ENCODE measurements around the gene TUBA4A. TPM values are rescaled to one million over a fixed set of nuclear protein-coding genes. Genes with fewer than 3 reads are reported as not detected.
A peak's percentile ranks its signal among the peaks of the same experiment; 100 is the strongest.

Gene TUBA4A
- total and polyA plus RNA-seq, 2 donors = 4.8 to 41.9 TPM

DNA sequence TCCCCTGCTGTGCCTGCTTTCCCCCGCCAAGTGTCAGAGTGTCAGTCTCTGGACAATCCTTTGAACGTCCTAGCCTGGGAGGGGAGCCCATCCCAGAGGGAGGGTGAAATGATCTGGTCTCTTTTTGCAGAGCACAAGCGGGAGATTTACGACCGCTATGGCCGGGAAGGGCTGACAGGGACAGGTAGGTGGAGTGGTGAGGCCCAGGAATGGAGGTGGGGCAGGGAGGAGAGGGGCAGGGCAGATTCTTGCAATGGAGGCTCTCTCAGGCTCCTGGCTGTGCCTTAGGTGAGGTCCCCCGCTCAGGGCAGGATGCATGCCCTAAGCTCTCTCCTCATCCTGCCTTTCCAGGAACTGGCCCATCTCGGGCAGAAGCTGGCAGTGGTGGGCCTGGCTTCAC is 27.9 kb upstream of the TUBA4A start:
- DNase-seq (ENCODE audit: extremely low spot score) = no peak
- no peak overlapping the region for H3K4me3 ChIP-seq (ENCODE audit: low read depth, low read length)
- no peaks in the 10 kb centered on the region for H3K4me1 ChIP-seq (ENCODE audit: insufficient read depth)
- WGBS = 74% methylated on average over 8 of the region's 8 CpGs
- peaks cover 4% of the 10 kb centered on the region for H3K36me3 ChIP-seq (ENCODE audit: insufficient read depth)
- H3K27ac ChIP-seq (ENCODE audit: low read depth) = no peak overlapping the region

- H3K27ac ChIP-seq (ENCODE audit: low read depth) = no peak overlapping the region
- no peaks in the 10 kb centered on the region for H3K4me1 ChIP-seq (ENCODE audit: insufficient read depth)
- no peak overlapping the region for H3K4me3 ChIP-seq (ENCODE audit: low read depth, low read length)
- H3K36me3 ChIP-seq (ENCODE audit: insufficient read depth) = peaks cover 4% of the 10 kb centered on the region
- DNase-seq (ENCODE audit: extremely low spot score) = no peak
- 93% methylated on average over 4 of the region's 4 CpGs for WGBS
Observed at GRCh38 chr2:219280651-219281050, 26.9 kb upstream of the TUBA4A start.

- WGBS = 44% methylated on average over 12 of the region's 12 CpGs
- Histone ChIP-seq H3K4me3 (ENCODE audit: low read depth, low read length) (peak overlapping the region; percentile 58), H3K27ac (ENCODE audit: low read depth) (peak overlapping the region; percentile 88), H3K4me1 (ENCODE audit: insufficient read depth) (no peaks in the 10 kb centered on the region), H3K36me3 (ENCODE audit: insufficient read depth) (peaks cover 4% of the 10 kb centered on the region)
- DNase-seq (ENCODE audit: extremely low spot score) = no peak
Observed at GRCh38 chr2:219279916-219280516, 26.3 kb upstream of the TUBA4A start.

GRCh38 chr2:219279151-219279915 is 25.6 kb upstream of the TUBA4A start, which contains the start of gene DNAJB2:
Gene DNAJB2 (plus strand): TSS chr2:219279366. CDS start chr2:219279834, 468 bp downstream.
- H3K4me3 ChIP-seq (ENCODE audit: low read depth, low read length) = peak within 1 kb of the TSS; percentile 58
- H3K4me1 ChIP-seq (ENCODE audit: insufficient read depth) = no peaks in the 10 kb centered on the region
- peak; percentile 94 for DNase-seq (ENCODE audit: extremely low spot score)
- H3K27ac ChIP-seq (ENCODE audit: low read depth) = peak within 1 kb of the TSS; percentile 88
- peaks cover 4% of the 10 kb centered on the region for H3K36me3 ChIP-seq (ENCODE audit: insufficient read depth)
- WGBS = under 1% methylated on average over 65 of the region's 65 CpGs

- Histone ChIP-seq H3K36me3 (ENCODE audit: insufficient read depth) (peaks cover 4% of the 10 kb centered on the region), H3K27ac (ENCODE audit: low read depth) (peak overlapping the region; percentile 84), H3K4me3 (ENCODE audit: low read depth, low read length) (peak overlapping the region; percentile 12), H3K4me1 (ENCODE audit: insufficient read depth) (no peaks in the 10 kb centered on the region)
- DNase-seq (ENCODE audit: extremely low spot score) = no peak
- WGBS = 13% methylated on average over 9 of the region's 9 CpGs
Observed at GRCh38 chr2:219278655-219279150, 25.0 kb upstream of the TUBA4A start.

DNA sequence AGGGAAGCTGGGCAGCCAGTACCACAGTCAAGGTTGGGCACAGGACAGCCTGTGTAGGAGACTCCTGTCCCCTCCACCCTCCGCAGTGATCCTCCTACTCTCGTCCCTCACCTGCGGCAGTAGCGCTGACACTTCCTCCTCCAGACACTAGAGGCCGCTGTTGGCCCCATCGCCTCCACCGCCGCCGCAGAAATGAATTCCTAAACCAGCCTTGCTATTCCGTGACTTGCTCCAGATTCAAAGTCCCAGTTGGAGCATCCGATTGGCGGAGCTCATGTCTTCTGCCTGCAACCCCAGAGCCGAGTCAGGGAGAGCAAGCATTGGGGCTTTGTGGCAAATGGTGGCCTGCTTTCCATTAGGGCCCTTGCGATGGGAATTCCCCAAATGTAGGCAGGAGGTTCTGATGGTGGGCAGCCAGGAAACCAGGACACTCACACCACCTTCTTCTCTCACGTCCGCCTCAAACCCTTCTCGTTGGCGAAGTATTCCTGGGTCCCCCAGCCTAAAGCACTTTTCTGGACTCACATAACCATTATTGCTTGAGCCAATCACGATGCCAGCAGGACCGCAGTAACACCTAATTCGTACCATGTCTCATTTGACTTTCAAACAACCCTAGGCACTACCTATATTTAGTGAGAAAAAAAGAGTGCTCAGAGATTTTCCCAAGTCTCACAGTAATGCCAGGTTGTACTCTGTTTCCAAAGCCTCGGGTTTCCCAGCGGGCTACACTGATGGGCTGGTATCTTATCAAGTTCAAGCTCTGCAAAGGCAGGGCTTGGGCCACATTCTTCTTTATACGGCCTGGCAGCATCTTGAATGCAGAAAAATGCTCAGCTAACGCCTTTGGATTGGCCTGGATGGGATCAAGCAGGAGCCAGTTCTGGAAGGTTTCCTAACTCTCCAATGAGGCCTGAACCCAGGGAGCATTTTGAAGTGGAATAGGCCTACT is 24.3 kb upstream of the TUBA4A start:
- H3K4me3 ChIP-seq (ENCODE audit: low read depth, low read length) = no peak overlapping the region
- 23% methylated on average over 25 of the region's 25 CpGs for WGBS
- peak overlapping the region; percentile 84 for H3K27ac ChIP-seq (ENCODE audit: low read depth)
- H3K4me1 ChIP-seq (ENCODE audit: insufficient read depth) = no peaks in the 10 kb centered on the region
- peaks cover 4% of the 10 kb centered on the region for H3K36me3 ChIP-seq (ENCODE audit: insufficient read depth)
- DNase-seq (ENCODE audit: extremely low spot score) = peak; percentile 63

GRCh38 chr2:219274361-219274921 is 20.7 kb upstream of the TUBA4A start:
- H3K27ac ChIP-seq (ENCODE audit: low read depth) = no peak overlapping the region
- H3K36me3 ChIP-seq (ENCODE audit: insufficient read depth) = no peaks in the 10 kb centered on the region
- no peaks in the 10 kb centered on the region for H3K4me1 ChIP-seq (ENCODE audit: insufficient read depth)
- no peak for DNase-seq (ENCODE audit: extremely low spot score)
- no peak overlapping the region for H3K4me3 ChIP-seq (ENCODE audit: low read depth, low read length)
- 29% methylated on average over 6 of the region's 6 CpGs for WGBS

DNA sequence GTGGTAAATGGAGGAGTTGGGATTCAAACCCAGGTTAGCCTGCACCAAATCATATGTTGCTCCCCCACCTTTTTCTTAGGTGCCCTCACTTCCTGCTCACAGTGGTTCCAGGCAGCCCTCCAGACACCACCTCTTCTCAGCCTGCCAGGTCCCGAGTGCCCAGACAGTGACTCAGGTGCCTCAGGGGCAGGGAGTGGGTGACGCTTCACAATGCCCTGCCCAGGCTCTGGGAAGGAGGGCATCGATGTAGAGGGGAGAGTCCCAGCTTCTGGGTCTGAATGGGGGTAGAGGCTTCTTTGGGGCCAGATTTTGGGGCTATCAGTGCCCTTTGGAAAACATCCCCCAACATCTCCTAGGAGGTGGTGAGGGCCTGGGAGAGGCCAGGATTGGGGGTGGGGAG is 20.2 kb upstream of the TUBA4A start:
- Histone ChIP-seq H3K4me3 (ENCODE audit: low read depth, low read length) (no peak overlapping the region), H3K36me3 (ENCODE audit: insufficient read depth) (no peaks in the 10 kb centered on the region), H3K4me1 (ENCODE audit: insufficient read depth) (no peaks in the 10 kb centered on the region), H3K27ac (ENCODE audit: low read depth) (no peak overlapping the region)
- DNase-seq (ENCODE audit: extremely low spot score) = no peak
- WGBS = 69% methylated on average over 3 of the region's 3 CpGs

GRCh38 chr2:219272995-219273394 is 19.3 kb upstream of the TUBA4A start:
- 72% methylated on average over 2 of the region's 2 CpGs for WGBS
- H3K36me3 ChIP-seq (ENCODE audit: insufficient read depth) = no peaks in the 10 kb centered on the region
- no peak overlapping the region for H3K4me3 ChIP-seq (ENCODE audit: low read depth, low read length)
- no peaks in the 10 kb centered on the region for H3K4me1 ChIP-seq (ENCODE audit: insufficient read depth)
- DNase-seq (ENCODE audit: extremely low spot score) = no peak
- H3K27ac ChIP-seq (ENCODE audit: low read depth) = no peak overlapping the region

GRCh38 chr2:219272356-219272755 is 18.6 kb upstream of the TUBA4A start:
- DNase-seq (ENCODE audit: extremely low spot score) = no peak
- no peak overlapping the region for H3K27ac ChIP-seq (ENCODE audit: low read depth)
- no peaks in the 10 kb centered on the region for H3K4me1 ChIP-seq (ENCODE audit: insufficient read depth)
- H3K4me3 ChIP-seq (ENCODE audit: low read depth, low read length) = no peak overlapping the region
- no peaks in the 10 kb centered on the region for H3K36me3 ChIP-seq (ENCODE audit: insufficient read depth)
- WGBS = 82% methylated on average over 4 of the region's 4 CpGs

DNA sequence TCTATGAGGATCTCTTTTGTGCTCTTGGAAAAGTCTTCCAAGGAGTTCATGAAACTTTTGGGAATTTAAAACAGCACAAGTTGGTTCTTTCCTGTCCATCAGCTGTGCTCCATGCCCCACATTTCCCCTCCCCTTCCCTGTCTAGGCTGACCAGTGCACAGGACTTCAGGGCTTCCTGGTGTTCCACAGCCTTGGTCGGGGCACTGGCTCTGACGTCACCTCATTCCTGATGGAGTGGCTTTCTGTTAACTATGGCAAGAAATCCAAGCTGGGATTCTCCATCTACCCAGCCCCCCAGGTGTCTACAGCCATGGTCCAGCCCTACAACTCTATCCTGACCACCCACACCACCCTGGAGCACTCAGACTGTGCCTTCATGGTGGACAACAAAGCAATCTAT is 17.3 kb upstream of the TUBA4A start:
- H3K36me3 ChIP-seq (ENCODE audit: insufficient read depth) = no peaks in the 10 kb centered on the region
- 82% methylated on average over 2 of the region's 2 CpGs for WGBS

GRCh38 chr2:219270055-219270372 is 16.3 kb upstream of the TUBA4A start:
- WGBS = 84% methylated on average over 5 of the region's 5 CpGs
- Histone ChIP-seq H3K4me3 (ENCODE audit: low read depth, low read length) (no peak overlapping the region), H3K36me3 (ENCODE audit: insufficient read depth) (no peaks in the 10 kb centered on the region), H3K4me1 (ENCODE audit: insufficient read depth) (no peaks in the 10 kb centered on the region), H3K27ac (ENCODE audit: low read depth) (no peak overlapping the region)
- no peak for DNase-seq (ENCODE audit: extremely low spot score)

More for the DNA sequence above, 17.3 kb upstream of the TUBA4A start:
- Histone ChIP-seq H3K27ac (ENCODE audit: low read depth) (no peak overlapping the region), H3K4me3 (ENCODE audit: low read depth, low read length) (no peak overlapping the region), H3K4me1 (ENCODE audit: insufficient read depth) (no peaks in the 10 kb centered on the region)
- DNase-seq (ENCODE audit: extremely low spot score) = no peak

- 53% methylated on average over 8 of the region's 8 CpGs for WGBS
- H3K4me1 ChIP-seq (ENCODE audit: insufficient read depth) = no peaks in the 10 kb centered on the region
- DNase-seq (ENCODE audit: extremely low spot score) = no peak
- H3K4me3 ChIP-seq (ENCODE audit: low read depth, low read length) = no peak overlapping the region
- no peaks in the 10 kb centered on the region for H3K36me3 ChIP-seq (ENCODE audit: insufficient read depth)
- H3K27ac ChIP-seq (ENCODE audit: low read depth) = no peak overlapping the region
Observed at GRCh38 chr2:219269362-219270054, 15.8 kb upstream of the TUBA4A start.

All from urinary bladder (tissue), 4 donors.